ENCODE measurements around the gene ANKRD63.

Gene ANKRD63

GRCh38 chr15:40298216-40298935 lies 15.5 kb upstream of the ANKRD63 start:
- no peaks in the 10 kb centered on the region for H3K27me3 ChIP-seq (ENCODE audit: control insufficient read depth, low read length)
- no peaks in the 10 kb centered on the region for H3K9me2 ChIP-seq (replicated peaks; ENCODE audit: control insufficient read depth, low read length)
- TF ChIP-seq EZH2phosphoT487 (IDR thresholded peaks at IDR 0.05; ENCODE audit: borderline replicate concordance, low read length): no peak
- no peak for TF ChIP-seq CTCF (IDR thresholded peaks at IDR 0.05; ENCODE audit: low read depth, low read length, poor library complexity, severe bottlenecking)
- no peaks in the 10 kb centered on the region for H3K36me3 ChIP-seq (ENCODE audit: control insufficient read depth, low read length)
- no peak overlapping the region for H3K4me3 ChIP-seq (ENCODE audit: low read length)
- no peak overlapping the region for H3K27ac ChIP-seq (ENCODE audit: low read depth, low read length)
- no peaks in the 10 kb centered on the region for H3K9me3 ChIP-seq (ENCODE audit: control insufficient read depth, insufficient read depth, low read length)
- H3F3A ChIP-seq (ENCODE audit: control insufficient read depth, insufficient read depth): no peaks in the 10 kb centered on the region
- no peak overlapping the region for H3K4me2 ChIP-seq (ENCODE audit: low read length)
- no peaks in the 10 kb centered on the region for H3K4me1 ChIP-seq (ENCODE audit: control insufficient read depth, low read length)
- H3K79me2 ChIP-seq (ENCODE audit: control insufficient read depth, low read length): no peaks in the 10 kb centered on the region
- no peaks in the 10 kb centered on the region for H4K20me1 ChIP-seq (ENCODE audit: control insufficient read depth, insufficient read depth, low read depth, low read length)

- Histone ChIP-seq H3K4me1 (ENCODE audit: control insufficient read depth, low read length) (no peaks in the 10 kb centered on the region), H3K79me2 (ENCODE audit: control insufficient read depth, low read length) (no peaks in the 10 kb centered on the region), H3K4me2 (ENCODE audit: low read length) (no peak overlapping the region), H3K9me2 (replicated peaks; ENCODE audit: control insufficient read depth, low read length) (no peaks in the 10 kb centered on the region), H4K20me1 (ENCODE audit: control insufficient read depth, insufficient read depth, low read depth, low read length) (no peaks in the 10 kb centered on the region), H3K36me3 (ENCODE audit: control insufficient read depth, low read length) (no peaks in the 10 kb centered on the region), H3K9me3 (ENCODE audit: control insufficient read depth, insufficient read depth, low read length) (no peaks in the 10 kb centered on the region), H3K4me3 (ENCODE audit: low read length) (no peak overlapping the region), H3F3A (ENCODE audit: control insufficient read depth, insufficient read depth) (no peaks in the 10 kb centered on the region), H3K27ac (ENCODE audit: low read depth, low read length) (no peak overlapping the region), H3K27me3 (ENCODE audit: control insufficient read depth, low read length) (no peaks in the 10 kb centered on the region)
- TF ChIP-seq EZH2phosphoT487 (IDR thresholded peaks at IDR 0.05; ENCODE audit: borderline replicate concordance, low read length): no peak
- no peak for TF ChIP-seq CTCF (IDR thresholded peaks at IDR 0.05; ENCODE audit: low read depth, low read length, poor library complexity, severe bottlenecking)
Measured at GRCh38 chr15:40297356-40297755, 14.5 kb upstream of the ANKRD63 start.

GRCh38 chr15:40296561-40297230 lies 13.8 kb upstream of the ANKRD63 start:
- no peaks in the 10 kb centered on the region for H3K27me3 ChIP-seq (ENCODE audit: control insufficient read depth, low read length)

More at GRCh38 chr15:40296561-40297230, 13.8 kb upstream of the ANKRD63 start:
- no peaks in the 10 kb centered on the region for H3K9me3 ChIP-seq (ENCODE audit: control insufficient read depth, insufficient read depth, low read length)
- no peaks in the 10 kb centered on the region for H3K36me3 ChIP-seq (ENCODE audit: control insufficient read depth, low read length)
- H3K4me2 ChIP-seq (ENCODE audit: low read length): no peak overlapping the region
- no peaks in the 10 kb centered on the region for H4K20me1 ChIP-seq (ENCODE audit: control insufficient read depth, insufficient read depth, low read depth, low read length)
- no peak overlapping the region for H3K4me3 ChIP-seq (ENCODE audit: low read length)
- no peak overlapping the region for H3K27ac ChIP-seq (ENCODE audit: low read depth, low read length)
- no peaks in the 10 kb centered on the region for H3F3A ChIP-seq (ENCODE audit: control insufficient read depth, insufficient read depth)
- H3K4me1 ChIP-seq (ENCODE audit: control insufficient read depth, low read length): no peaks in the 10 kb centered on the region
- TF ChIP-seq CTCF (IDR thresholded peaks at IDR 0.05; ENCODE audit: low read depth, low read length, poor library complexity, severe bottlenecking) (no peak), EZH2phosphoT487 (IDR thresholded peaks at IDR 0.05; ENCODE audit: borderline replicate concordance, low read length) (no peak)
- H3K79me2 ChIP-seq (ENCODE audit: control insufficient read depth, low read length): no peaks in the 10 kb centered on the region
- H3K9me2 ChIP-seq (replicated peaks; ENCODE audit: control insufficient read depth, low read length): no peaks in the 10 kb centered on the region
